Measurements from ENCODE around the gene ATG5. TPM values are rescaled to one million over a fixed set of nuclear protein-coding genes. Genes with fewer than 3 reads are reported as not detected.

The ATG5 gene
- total and polyA plus RNA-seq, 2 experiments from 2014 or later, result 31.6 to 48.2 TPM

DNA sequence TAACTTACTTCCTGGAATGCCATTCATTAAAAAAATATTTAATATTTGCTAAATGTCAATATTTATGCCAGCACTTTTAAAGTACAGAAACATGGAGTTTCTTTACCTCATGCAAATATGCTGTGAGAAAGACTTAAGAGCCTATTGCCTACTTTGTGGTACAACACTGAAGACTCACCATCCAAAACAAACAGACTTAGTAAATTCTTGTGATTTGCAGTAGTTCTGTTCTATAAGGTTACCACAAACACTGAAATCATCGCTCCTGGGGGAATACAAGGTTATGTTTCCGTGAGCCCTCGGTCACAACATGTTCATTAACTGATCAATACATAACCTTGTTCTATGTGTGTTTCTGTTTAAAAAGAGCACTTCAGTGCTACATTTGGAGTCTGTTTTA is 78.3 kb downstream of the ATG5 start:
- H3K4me3 Mint-ChIP-seq, result no peak overlapping the region
- no peak overlapping the region for H3K27ac ChIP-seq (ENCODE audit: low read depth)
- no peak for TF ChIP-seq ZNF331 (CRISPR knock-in tag; IDR thresholded peaks at IDR 0.05; ENCODE audit: low read depth)
- no peak for TF ChIP-seq ZNF114 (CRISPR knock-in tag; IDR thresholded peaks at IDR 0.05)
- TF ChIP-seq CREB1 (CRISPR knock-in tag; IDR thresholded peaks at IDR 0.05; ENCODE audit: low read depth), result no peak
- TF ChIP-seq STAT1 (IDR thresholded peaks at IDR 0.05; ENCODE audit: unreplicated experiment), result no peak
- no peak for TF ChIP-seq NANOG (IDR thresholded peaks at IDR 0.05; ENCODE audit: borderline replicate concordance)
- no peak for TF ChIP-seq JUNB (IDR thresholded peaks at IDR 0.05; ENCODE audit: unreplicated experiment)
- TF ChIP-seq POLR2AphosphoS5 (IDR thresholded peaks at IDR 0.05; ENCODE audit: low read depth), result no peak
- no peak for TF ChIP-seq ETS1 (IDR thresholded peaks at IDR 0.05)
- H2AFZ ChIP-seq, result no peak overlapping the region
- no peak overlapping the region for H3K4me3 ChIP-seq
- H3K27me3 Mint-ChIP-seq (ENCODE audit: insufficient read depth, low read depth, poor library complexity), result no peaks in the 10 kb centered on the region
- no peak overlapping the region for H3K4me2 ChIP-seq
- peaks cover 7% of the 10 kb centered on the region for H3K36me3 Mint-ChIP-seq (ENCODE audit: low read depth)
- ATAC-seq, result no peak
- H3K36me3 ChIP-seq (ENCODE audit: insufficient read depth), result 0 out of 2 replicates have a peak, but pooled peaks cover 7% of the 10 kb centered on the region
- H3K9me3 Mint-ChIP-seq, result no peaks in the 10 kb centered on the region
- H3K4me1 ChIP-seq (ENCODE audit: insufficient read depth), result no peaks in the 10 kb centered on the region
- peaks cover 6% of the 10 kb centered on the region; the same call in 1 of the 2 replicates for H3K79me2 ChIP-seq (replicated peaks; ENCODE audit: insufficient read depth)
- H3K4me1 Mint-ChIP-seq, result peaks cover 7% of the 10 kb centered on the region; the same call in 2 of the 3 replicates
- no peak for DNase-seq (ENCODE audit: low spot score)
- no peak overlapping the region for H3K27ac Mint-ChIP-seq
- no peaks in the 10 kb centered on the region for H3K27me3 ChIP-seq (ENCODE audit: insufficient read depth)
- H3K9me2 ChIP-seq (ENCODE audit: insufficient read depth), result no peaks in the 10 kb centered on the region
- H3F3A ChIP-seq (replicated peaks; ENCODE audit: low read depth), result no peaks in the 10 kb centered on the region
- H4K20me1 ChIP-seq (replicated peaks; ENCODE audit: insufficient read depth), result no peaks in the 10 kb centered on the region

DNA sequence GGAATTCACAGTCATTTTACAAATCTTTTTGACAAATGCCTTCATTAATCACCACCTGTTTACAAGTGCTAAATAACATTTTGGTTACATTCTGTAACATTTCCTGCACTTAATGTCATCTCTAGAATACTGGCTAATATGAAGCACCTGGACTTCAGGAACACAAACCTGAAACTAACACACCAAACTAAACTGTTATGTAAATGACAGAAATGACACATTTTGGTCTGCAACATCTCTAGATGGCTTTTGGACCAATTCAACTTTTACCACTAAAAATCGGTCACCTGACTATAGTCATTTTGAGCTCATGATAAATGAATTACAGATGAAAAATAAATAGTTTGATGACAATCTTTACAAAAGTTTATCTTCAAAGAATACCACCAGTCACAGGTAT is 80.6 kb downstream of the ATG5 start:
- no peaks in the 10 kb centered on the region for H3K4me1 ChIP-seq (ENCODE audit: insufficient read depth)
- peaks cover 7% of the 10 kb centered on the region; the same call in 2 of the 3 replicates for H3K4me1 Mint-ChIP-seq
- TF ChIP-seq ZNF114 (CRISPR knock-in tag; IDR thresholded peaks at IDR 0.05), result no peak
- no peak for TF ChIP-seq REST (IDR thresholded peaks at IDR 0.05; ENCODE audit: unreplicated experiment)
- TF ChIP-seq, protein P1, sequence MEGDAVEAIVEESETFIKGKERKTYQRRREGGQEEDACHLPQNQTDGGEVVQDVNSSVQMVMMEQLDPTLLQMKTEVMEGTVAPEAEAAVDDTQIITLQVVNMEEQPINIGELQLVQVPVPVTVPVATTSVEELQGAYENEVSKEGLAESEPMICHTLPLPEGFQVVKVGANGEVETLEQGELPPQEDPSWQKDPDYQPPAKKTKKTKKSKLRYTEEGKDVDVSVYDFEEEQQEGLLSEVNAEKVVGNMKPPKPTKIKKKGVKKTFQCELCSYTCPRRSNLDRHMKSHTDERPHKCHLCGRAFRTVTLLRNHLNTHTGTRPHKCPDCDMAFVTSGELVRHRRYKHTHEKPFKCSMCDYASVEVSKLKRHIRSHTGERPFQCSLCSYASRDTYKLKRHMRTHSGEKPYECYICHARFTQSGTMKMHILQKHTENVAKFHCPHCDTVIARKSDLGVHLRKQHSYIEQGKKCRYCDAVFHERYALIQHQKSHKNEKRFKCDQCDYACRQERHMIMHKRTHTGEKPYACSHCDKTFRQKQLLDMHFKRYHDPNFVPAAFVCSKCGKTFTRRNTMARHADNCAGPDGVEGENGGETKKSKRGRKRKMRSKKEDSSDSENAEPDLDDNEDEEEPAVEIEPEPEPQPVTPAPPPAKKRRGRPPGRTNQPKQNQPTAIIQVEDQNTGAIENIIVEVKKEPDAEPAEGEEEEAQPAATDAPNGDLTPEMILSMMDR (conservative IDR thresholded peaks at IDR 0.05; ENCODE audit: low read depth in 2 of 2), result no peak

More for the DNA sequence above, 80.6 kb downstream of the ATG5 start:
- H3K4me2 ChIP-seq, result no peak overlapping the region
- H3K9me2 ChIP-seq (ENCODE audit: insufficient read depth), result no peaks in the 10 kb centered on the region
- H3K27ac Mint-ChIP-seq, result no peak overlapping the region
- 0 out of 2 replicates have a peak, but pooled peaks cover 7% of the 10 kb centered on the region for H3K36me3 ChIP-seq (ENCODE audit: insufficient read depth)
- H3F3A ChIP-seq (replicated peaks; ENCODE audit: low read depth), result no peaks in the 10 kb centered on the region
- no peaks in the 10 kb centered on the region for H3K9me3 Mint-ChIP-seq
- H3K27me3 Mint-ChIP-seq (ENCODE audit: insufficient read depth, low read depth, poor library complexity), result no peaks in the 10 kb centered on the region
- H3K4me3 ChIP-seq, result no peak overlapping the region
- no peaks in the 10 kb centered on the region for H3K27me3 ChIP-seq (ENCODE audit: insufficient read depth)
- no peaks in the 10 kb centered on the region for H4K20me1 ChIP-seq (replicated peaks; ENCODE audit: insufficient read depth)
- ATAC-seq (no peak), DNase-seq (ENCODE audit: low spot score) (no peak)
- no peak overlapping the region for H3K27ac ChIP-seq (ENCODE audit: low read depth)
- H3K4me3 Mint-ChIP-seq, result no peak overlapping the region
- no peak overlapping the region for H2AFZ ChIP-seq
- peaks cover 7% of the 10 kb centered on the region; the same call in 1 of the 2 replicates for H3K79me2 ChIP-seq (replicated peaks; ENCODE audit: insufficient read depth)
- peaks cover 14% of the 10 kb centered on the region; the same call in 2 of the 3 replicates for H3K36me3 Mint-ChIP-seq (ENCODE audit: low read depth)
